NB4 (cell line): ENCODE results near the gene TCF19.
"Not testable (repeated sequence)": the region's sequence is repeated elsewhere in the genome, so short reads cannot be mapped to it uniquely, and the experiment has no call there.

Experiments used
- POLR2A ChIP-seq: IDR thresholded peaks from 2 replicates; pipeline ENCODE4 v1.6.1; 2011; ENCODE audit warnings: mild to moderate bottlenecking; ENCODE audit not compliant: insufficient read length; ENCODE audit errors: extremely low read depth
- TF ChIP-seq, protein P1 (sequence below): IDR thresholded peaks from one replicate; pipeline ENCODE4 v1.5.1; 2012; ENCODE audit warnings: low read depth, low read length

DNA sequence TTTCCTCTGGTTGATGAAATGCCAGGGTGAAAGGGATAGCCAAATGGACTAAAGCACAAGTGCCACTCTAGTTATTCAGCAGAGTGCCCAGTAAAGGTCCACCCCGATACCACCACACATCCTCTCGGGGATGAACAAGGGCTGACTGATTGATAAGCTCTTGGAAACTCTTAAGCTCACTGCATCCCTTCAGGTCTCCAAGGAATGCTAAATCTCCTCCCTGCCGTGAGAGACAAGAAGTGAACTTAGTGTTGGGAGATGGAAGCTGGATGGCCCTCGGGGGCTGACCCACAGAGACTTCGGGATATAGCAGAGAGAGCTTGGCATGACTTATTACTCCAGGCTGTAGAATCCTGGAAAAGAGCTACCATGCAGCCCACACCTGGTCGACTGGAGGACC lies 25.5 kb downstream of the TCF19 start:
- TF ChIP-seq, protein P1, sequence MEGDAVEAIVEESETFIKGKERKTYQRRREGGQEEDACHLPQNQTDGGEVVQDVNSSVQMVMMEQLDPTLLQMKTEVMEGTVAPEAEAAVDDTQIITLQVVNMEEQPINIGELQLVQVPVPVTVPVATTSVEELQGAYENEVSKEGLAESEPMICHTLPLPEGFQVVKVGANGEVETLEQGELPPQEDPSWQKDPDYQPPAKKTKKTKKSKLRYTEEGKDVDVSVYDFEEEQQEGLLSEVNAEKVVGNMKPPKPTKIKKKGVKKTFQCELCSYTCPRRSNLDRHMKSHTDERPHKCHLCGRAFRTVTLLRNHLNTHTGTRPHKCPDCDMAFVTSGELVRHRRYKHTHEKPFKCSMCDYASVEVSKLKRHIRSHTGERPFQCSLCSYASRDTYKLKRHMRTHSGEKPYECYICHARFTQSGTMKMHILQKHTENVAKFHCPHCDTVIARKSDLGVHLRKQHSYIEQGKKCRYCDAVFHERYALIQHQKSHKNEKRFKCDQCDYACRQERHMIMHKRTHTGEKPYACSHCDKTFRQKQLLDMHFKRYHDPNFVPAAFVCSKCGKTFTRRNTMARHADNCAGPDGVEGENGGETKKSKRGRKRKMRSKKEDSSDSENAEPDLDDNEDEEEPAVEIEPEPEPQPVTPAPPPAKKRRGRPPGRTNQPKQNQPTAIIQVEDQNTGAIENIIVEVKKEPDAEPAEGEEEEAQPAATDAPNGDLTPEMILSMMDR: not testable (repeated sequence)
- TF ChIP-seq POLR2A: not testable (repeated sequence)
